RCC 7860 (cell line): ENCODE measurements around the gene CNTNAP2.
"Not testable (repeated sequence)": the region's sequence is repeated elsewhere in the genome, so short reads cannot be mapped to it uniquely, and the experiment has no call there.

Source experiments
- DNase-seq: peaks from one replicate; pipeline ENCODE4 v3.0.0-alpha.2; 2015; ENCODE audit warnings: low spot score
- FAIRE-seq: peaks from 2 replicates; lab custom pipeline; 2012; peaks lifted over from hg19 to GRCh38; lab: Jason Lieb, UNC

The CNTNAP2 gene

DNA sequence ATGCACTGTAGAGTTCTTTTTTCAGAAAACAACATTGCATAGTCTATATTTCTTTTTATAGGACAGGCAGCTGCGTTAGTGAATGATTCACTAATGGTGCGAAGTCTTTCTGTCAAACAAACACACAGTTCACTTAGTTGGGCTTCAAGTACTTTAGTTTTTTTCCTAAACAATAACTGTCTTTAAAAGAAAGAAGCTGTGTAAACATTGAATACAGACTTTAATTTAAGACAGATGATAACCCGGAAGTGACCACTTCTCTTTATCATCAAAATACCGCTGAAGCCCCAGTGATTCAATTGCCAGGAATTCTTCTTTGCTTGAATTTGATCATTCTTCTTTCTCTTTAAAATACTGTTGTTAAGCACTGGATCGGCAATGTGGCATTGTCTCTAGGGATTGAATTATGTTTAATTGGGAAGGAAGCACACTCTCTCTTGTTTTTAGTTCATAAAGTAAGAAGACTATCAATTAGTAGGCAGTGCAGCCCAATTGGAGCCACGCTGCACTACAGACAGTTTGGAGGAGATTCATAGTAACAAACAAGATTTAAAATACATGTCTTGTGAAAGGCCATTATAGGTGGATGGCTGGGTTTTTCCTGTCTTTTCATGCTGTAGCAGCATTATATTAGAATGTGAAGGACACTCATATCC, 30.4 kb downstream of the CNTNAP2 start:
- FAIRE-seq (no peak), DNase-seq (no peak)

DNA sequence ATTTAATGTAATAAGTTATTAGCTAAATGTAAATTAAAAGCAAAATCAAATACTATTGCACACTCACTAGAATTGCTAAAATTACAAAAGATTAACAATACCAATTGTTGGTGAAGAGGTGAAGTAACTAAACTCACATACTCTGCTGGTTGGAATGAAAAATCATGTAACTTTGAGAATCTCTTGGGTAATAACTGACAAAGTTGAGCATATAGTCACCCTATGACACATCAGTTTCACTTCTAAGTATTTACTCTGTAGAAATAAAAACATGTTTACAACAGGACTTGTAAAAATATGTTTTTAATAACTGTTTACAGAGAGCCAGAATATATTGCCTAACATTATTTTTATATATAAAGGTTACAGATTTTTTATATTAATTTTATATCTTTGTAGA, 33.6 kb downstream of the CNTNAP2 start:
- FAIRE-seq (no peak), DNase-seq (no peak)

- FAIRE-seq, result no peak
- DNase-seq, result no peak
Measured at GRCh38 chr7:146172112-146172511, 55.5 kb downstream of the CNTNAP2 start.

- no peak for FAIRE-seq
- DNase-seq, result no peak
Measured at GRCh38 chr7:146175716-146176115, 59.1 kb downstream of the CNTNAP2 start.

- FAIRE-seq (no peak), DNase-seq (no peak)
Measured at GRCh38 chr7:146176860-146177259, 60.3 kb downstream of the CNTNAP2 start.

GRCh38 chr7:146177301-146177700, 60.7 kb downstream of the CNTNAP2 start:
- no peak for FAIRE-seq
- no peak for DNase-seq

DNA sequence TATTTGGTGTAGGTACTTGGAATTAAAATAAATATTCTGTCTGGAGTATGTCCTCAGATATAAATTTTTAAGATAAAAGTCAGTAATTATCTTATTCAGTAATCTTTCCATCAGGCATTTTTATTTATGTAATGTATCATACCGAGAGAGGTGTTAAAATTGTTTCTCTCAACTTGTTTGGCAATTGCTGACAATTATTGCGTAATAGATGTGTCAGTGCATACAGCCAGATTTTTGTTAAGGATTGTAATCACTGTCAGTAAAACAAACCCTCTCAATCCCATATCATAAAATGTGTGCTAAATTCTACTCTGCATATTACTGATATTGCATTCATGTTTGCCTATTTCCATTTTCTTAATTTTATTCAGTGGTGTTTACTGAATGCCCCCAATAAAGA, 69.2 kb downstream of the CNTNAP2 start:
- FAIRE-seq, result no peak

GRCh38 chr7:146191428-146191827, 74.8 kb downstream of the CNTNAP2 start:
- not testable (repeated sequence) for FAIRE-seq

More for the DNA sequence above, 69.2 kb downstream of the CNTNAP2 start:
- DNase-seq, result no peak

DNA sequence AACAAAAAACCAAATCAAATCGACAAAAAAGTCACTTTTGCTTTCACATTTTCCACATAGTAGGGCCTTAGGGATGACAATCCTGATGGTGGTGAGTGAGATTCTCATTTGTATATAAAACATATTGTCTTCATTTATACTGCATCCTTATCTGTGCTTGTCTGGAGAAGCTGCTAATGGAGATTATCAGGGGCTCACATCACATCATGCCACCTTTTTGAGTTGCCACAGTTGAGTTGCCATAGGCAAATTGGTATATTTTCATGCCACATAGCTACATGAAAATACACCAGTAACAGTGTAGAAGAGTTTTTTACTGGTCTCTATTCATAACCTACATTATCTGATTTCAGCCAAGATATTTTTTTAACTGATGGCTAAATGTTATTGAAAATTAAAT, 85.3 kb downstream of the CNTNAP2 start:
- FAIRE-seq (no peak), DNase-seq (no peak)

More at GRCh38 chr7:146191428-146191827, 74.8 kb downstream of the CNTNAP2 start:
- not testable (repeated sequence) for DNase-seq

DNA sequence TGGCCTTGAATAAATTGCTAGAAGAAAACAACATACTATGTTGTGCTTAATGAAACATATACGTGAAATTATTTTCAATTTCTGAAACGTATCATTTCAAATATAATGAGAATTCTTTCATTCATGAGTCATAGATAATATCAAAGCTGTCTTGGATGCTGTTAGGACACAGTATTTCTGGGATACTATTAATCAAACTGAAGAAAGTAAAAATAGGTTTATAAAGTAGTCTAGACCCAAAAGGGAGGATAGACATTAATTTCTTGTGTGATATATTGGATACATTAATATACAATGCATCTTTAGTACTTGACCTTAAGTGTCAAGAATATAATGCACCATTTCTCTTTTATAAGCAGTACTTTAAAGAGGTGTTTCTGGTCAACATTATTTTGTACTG, 89.7 kb downstream of the CNTNAP2 start:
- DNase-seq (no peak), FAIRE-seq (no peak)

- DNase-seq (no peak), FAIRE-seq (no peak)
Measured at GRCh38 chr7:146208492-146208891, 91.9 kb downstream of the CNTNAP2 start.

DNA sequence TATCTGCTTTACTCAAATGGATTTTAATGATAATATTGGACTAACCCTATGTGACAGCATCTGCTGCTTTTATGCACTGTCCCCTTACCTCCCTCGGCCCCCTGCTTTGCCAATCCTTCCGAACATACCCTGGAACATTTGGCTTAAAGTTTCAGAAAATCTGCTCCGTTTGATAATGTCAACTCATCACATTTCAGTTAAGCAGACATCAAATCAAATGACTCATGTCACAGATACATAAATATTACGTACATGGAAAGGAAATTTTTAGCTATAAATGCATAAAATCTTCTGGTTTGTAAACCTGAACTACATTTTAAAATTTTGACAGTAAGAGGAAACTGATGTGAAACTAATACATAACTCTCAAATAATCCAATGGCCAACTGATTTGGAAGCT, 98.2 kb downstream of the CNTNAP2 start:
- DNase-seq, result no peak
- FAIRE-seq, result no peak

GRCh38 chr7:146216396-146217041, 99.9 kb downstream of the CNTNAP2 start:
- DNase-seq, result no peak
- FAIRE-seq, result no peak

- no peak for FAIRE-seq
- DNase-seq, result no peak
Measured at GRCh38 chr7:146223851-146224250, 107.2 kb downstream of the CNTNAP2 start.

DNA sequence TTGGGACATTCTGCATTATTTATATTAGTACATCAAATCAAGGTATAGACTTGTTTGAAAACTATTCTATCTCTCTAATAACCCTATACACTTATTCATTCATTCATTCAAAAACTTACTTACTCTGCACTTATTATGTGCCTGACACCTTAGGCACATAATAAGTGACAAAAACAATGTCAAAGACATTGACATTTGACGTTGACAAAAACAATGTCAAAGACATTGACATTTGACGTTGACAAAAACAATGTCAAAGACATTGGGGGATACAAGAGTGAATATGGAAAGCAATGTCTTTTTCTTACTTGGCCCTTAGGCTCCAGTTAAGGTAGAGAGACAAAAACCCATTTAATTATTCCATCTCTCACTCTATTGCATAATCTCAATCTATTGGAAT, 116.0 kb downstream of the CNTNAP2 start:
- DNase-seq (no peak), FAIRE-seq (no peak)

- FAIRE-seq, result no peak
- DNase-seq, result no peak
Measured at GRCh38 chr7:146235195-146235594, 118.6 kb downstream of the CNTNAP2 start.

DNA sequence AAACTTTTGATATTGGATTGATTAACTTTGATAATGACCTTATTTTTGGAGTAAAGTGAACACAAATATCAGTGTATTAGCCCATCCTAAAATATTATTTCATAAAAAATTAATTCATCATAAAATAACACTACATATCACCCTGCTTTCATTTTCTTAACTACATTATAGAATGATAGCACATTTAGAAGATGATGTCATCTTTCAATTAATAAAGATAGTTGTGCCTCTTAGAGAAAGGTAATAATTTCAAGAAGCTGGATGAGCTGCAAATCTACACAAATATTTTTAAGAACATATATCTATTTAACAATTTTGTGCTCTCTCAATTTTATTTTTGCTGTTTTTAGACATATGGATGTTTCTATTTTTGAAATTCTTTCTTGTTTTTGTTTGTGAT, 126.1 kb downstream of the CNTNAP2 start:
- DNase-seq (no peak), FAIRE-seq (no peak)

DNA sequence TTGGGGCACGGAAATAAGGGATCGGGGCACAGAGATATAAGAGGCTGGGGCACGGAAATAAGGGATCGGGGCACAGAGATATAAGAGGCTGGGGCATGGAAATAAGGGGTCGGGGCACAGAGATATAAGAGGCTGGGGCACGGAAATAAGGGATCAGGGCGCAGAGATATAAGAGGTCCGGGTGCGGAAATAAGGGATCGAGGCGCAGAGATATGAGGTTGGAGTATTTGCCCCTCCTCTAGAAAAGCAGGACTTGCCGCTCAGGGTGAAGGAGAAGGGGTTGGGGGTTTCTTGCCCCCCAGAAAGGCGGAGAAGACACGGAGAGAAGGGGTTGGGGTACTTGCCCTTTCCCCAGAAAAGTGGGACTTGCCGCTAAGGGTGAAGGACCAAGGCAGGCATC, 131.4 kb downstream of the CNTNAP2 start:
- not testable (repeated sequence) for FAIRE-seq, DNase-seq

- FAIRE-seq, result not testable (repeated sequence)
Measured at GRCh38 chr7:146248744-146249143, 132.1 kb downstream of the CNTNAP2 start.

GRCh38 chr7:146249272-146249671, 132.7 kb downstream of the CNTNAP2 start:
- FAIRE-seq (no peak), DNase-seq (no peak)

More at GRCh38 chr7:146248744-146249143, 132.1 kb downstream of the CNTNAP2 start:
- DNase-seq, result not testable (repeated sequence)

DNA sequence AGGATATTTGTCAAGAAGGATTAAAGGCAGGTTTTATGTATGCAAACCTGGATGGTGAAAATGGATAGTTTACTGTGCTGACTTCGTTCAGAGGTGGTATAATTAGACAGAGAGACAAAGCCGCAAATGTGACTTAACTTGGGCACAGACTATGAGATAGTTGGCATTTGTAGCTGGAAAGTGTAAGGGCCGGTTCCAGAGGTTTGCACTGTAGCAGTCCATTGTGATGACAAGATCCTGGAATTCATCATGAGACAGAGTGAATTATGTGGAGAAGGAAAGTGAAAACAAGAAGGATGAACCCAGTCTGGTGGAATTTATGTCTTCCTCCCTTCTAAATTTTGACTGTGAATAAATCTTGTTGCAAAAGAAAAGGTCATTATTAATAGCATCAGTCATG, 139.0 kb downstream of the CNTNAP2 start:
- DNase-seq (no peak), FAIRE-seq (no peak)

DNA sequence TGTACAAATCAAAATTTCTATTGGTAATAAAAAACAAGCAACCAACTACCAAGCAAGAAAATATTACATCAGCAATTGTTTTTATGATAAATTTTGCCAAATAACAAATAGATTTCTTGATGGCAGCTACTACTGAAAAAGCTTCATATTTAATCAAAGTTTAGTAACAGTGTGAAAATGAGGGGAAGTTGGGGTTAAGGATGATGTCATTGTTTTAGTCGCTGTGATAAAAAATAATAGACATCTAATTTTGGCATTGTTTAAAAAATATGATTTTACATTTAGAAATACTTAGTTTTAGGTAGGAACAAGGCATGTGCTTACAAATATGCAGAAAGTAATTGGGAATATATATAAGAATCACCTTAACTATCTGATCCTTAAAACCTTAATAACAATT, 145.9 kb downstream of the CNTNAP2 start:
- no peak for DNase-seq
- FAIRE-seq, result no peak

GRCh38 chr7:146276888-146277287, 160.3 kb downstream of the CNTNAP2 start:
- DNase-seq, result no peak

More at GRCh38 chr7:146276888-146277287, 160.3 kb downstream of the CNTNAP2 start:
- no peak for FAIRE-seq
